ENCODE measurements around the gene SMAD4.
"Not testable (repeated sequence)": the region's sequence is repeated elsewhere in the genome, so short reads cannot be mapped to it uniquely, and the experiment has no call there.

SMAD4 gene

GRCh38 chr18:51069885-51070284, 39.9 kb downstream of the SMAD4 start:
- CTCF ChIA-PET = no interaction called here
- no peak for DNase-seq
- Mint-ChIP-seq H3K4me1 (peaks cover 15% of the 10 kb centered on the region), H3K9me3 (no peaks in the 10 kb centered on the region), H3K4me3 (no peak overlapping the region), H3K27me3 (no peaks in the 10 kb centered on the region), H3K27ac (no peak overlapping the region), H3K36me3 (peaks cover 60% of the 10 kb centered on the region)

- Mint-ChIP-seq H3K4me1 (peaks cover 15% of the 10 kb centered on the region), H3K36me3 (peaks cover 58% of the 10 kb centered on the region), H3K27me3 (no peaks in the 10 kb centered on the region), H3K27ac (no peak overlapping the region), H3K4me3 (no peak overlapping the region), H3K9me3 (no peaks in the 10 kb centered on the region)
- CTCF ChIA-PET = no interaction called here
- no peak for DNase-seq
These were observed 40.5 kb downstream of the SMAD4 start for GRCh38 chr18:51070545-51070944.

GRCh38 chr18:51072586-51073313, 42.7 kb downstream of the SMAD4 start:
- no peaks in the 10 kb centered on the region for H3K9me3 Mint-ChIP-seq
- DNase-seq = no peak
- CTCF ChIA-PET = no interaction called here
- H3K27ac Mint-ChIP-seq = no peak overlapping the region
- no peaks in the 10 kb centered on the region for H3K27me3 Mint-ChIP-seq
- no peak overlapping the region for H3K4me3 Mint-ChIP-seq
- H3K4me1 Mint-ChIP-seq = peaks cover 15% of the 10 kb centered on the region
- H3K36me3 Mint-ChIP-seq = peaks cover 74% of the 10 kb centered on the region

- DNase-seq = no peak
- Mint-ChIP-seq H3K36me3 (peaks cover 78% of the 10 kb centered on the region), H3K27ac (no peak overlapping the region), H3K27me3 (no peaks in the 10 kb centered on the region), H3K4me1 (peaks cover 15% of the 10 kb centered on the region), H3K9me3 (no peaks in the 10 kb centered on the region), H3K4me3 (no peak overlapping the region)
- CTCF ChIA-PET = no interaction called here
These were observed 44.6 kb downstream of the SMAD4 start for GRCh38 chr18:51074605-51075004.

- Mint-ChIP-seq H3K9me3 (no peaks in the 10 kb centered on the region), H3K4me3 (no peak overlapping the region), H3K27ac (no peak overlapping the region), H3K27me3 (no peaks in the 10 kb centered on the region), H3K36me3 (peaks cover 79% of the 10 kb centered on the region), H3K4me1 (peaks cover 17% of the 10 kb centered on the region)
- no peak for DNase-seq
- CTCF ChIA-PET = no interaction called here
These were observed 46.5 kb downstream of the SMAD4 start for GRCh38 chr18:51076503-51076902.

- CTCF ChIA-PET = no interaction called here
- H3K27ac Mint-ChIP-seq = no peak overlapping the region
These were observed 47.2 kb downstream of the SMAD4 start for GRCh38 chr18:51077217-51077616.

GRCh38 chr18:51078026-51078425, 48.0 kb downstream of the SMAD4 start:
- Mint-ChIP-seq H3K4me1 (peaks cover 19% of the 10 kb centered on the region), H3K36me3 (peaks cover 78% of the 10 kb centered on the region), H3K4me3 (no peak overlapping the region), H3K9me3 (no peaks in the 10 kb centered on the region), H3K27me3 (no peaks in the 10 kb centered on the region), H3K27ac (no peak overlapping the region)
- DNase-seq = no peak
- CTCF ChIA-PET = no interaction called here

More at GRCh38 chr18:51077217-51077616, 47.2 kb downstream of the SMAD4 start:
- no peak for DNase-seq
- Mint-ChIP-seq H3K4me1 (peaks cover 19% of the 10 kb centered on the region), H3K4me3 (no peak overlapping the region), H3K9me3 (no peaks in the 10 kb centered on the region), H3K36me3 (peaks cover 79% of the 10 kb centered on the region), H3K27me3 (no peaks in the 10 kb centered on the region)

GRCh38 chr18:51082571-51083267, 52.7 kb downstream of the SMAD4 start:
- Mint-ChIP-seq H3K9me3 (peaks cover 7% of the 10 kb centered on the region), H3K4me1 (peaks cover 8% of the 10 kb centered on the region), H3K36me3 (peaks cover 85% of the 10 kb centered on the region), H3K4me3 (no peak overlapping the region), H3K27ac (no peak overlapping the region), H3K27me3 (no peaks in the 10 kb centered on the region)
- CTCF ChIA-PET = interaction anchor here (0.6 kb wide), 1 partner anchor 8 kb away, joined by 3 read pairs; no protein-coding TSS in a partner anchor
- DNase-seq = no peak

GRCh38 chr18:51083398-51083797, 53.4 kb downstream of the SMAD4 start:
- Mint-ChIP-seq H3K4me3 (no peak overlapping the region), H3K27ac (no peak overlapping the region), H3K9me3 (peaks cover 11% of the 10 kb centered on the region), H3K36me3 (peaks cover 84% of the 10 kb centered on the region), H3K27me3 (no peaks in the 10 kb centered on the region), H3K4me1 (peaks cover 8% of the 10 kb centered on the region)
- CTCF ChIA-PET = no interaction called here
- DNase-seq = no peak

GRCh38 chr18:51088410-51088809, 58.4 kb downstream of the SMAD4 start:
- CTCF ChIA-PET = no interaction called here
- H3K27me3 Mint-ChIP-seq = no peaks in the 10 kb centered on the region

GRCh38 chr18:51089691-51090090, 59.7 kb downstream of the SMAD4 start:
- CTCF ChIA-PET = no interaction called here
- Mint-ChIP-seq H3K27me3 (no peaks in the 10 kb centered on the region), H3K4me1 (no peaks in the 10 kb centered on the region), H3K9me3 (peaks cover 15% of the 10 kb centered on the region), H3K4me3 (no peak overlapping the region), H3K36me3 (peaks cover 33% of the 10 kb centered on the region), H3K27ac (no peak overlapping the region)
- DNase-seq = no peak

More at GRCh38 chr18:51088410-51088809, 58.4 kb downstream of the SMAD4 start:
- no peak for DNase-seq
- no peaks in the 10 kb centered on the region for H3K4me1 Mint-ChIP-seq
- H3K36me3 Mint-ChIP-seq = peaks cover 43% of the 10 kb centered on the region
- H3K27ac Mint-ChIP-seq = no peak overlapping the region
- H3K4me3 Mint-ChIP-seq = no peak overlapping the region
- peaks cover 13% of the 10 kb centered on the region for H3K9me3 Mint-ChIP-seq

- CTCF ChIA-PET = no interaction called here
- Mint-ChIP-seq H3K9me3 (peaks cover 14% of the 10 kb centered on the region), H3K27me3 (no peaks in the 10 kb centered on the region), H3K36me3 (peaks cover 20% of the 10 kb centered on the region), H3K4me1 (no peaks in the 10 kb centered on the region), H3K27ac (no peak overlapping the region), H3K4me3 (no peak overlapping the region)
- no peak for DNase-seq
These were observed 61.3 kb downstream of the SMAD4 start for GRCh38 chr18:51091270-51091669.

GRCh38 chr18:51092117-51092516, 62.1 kb downstream of the SMAD4 start:
- Mint-ChIP-seq H3K36me3 (peaks cover 12% of the 10 kb centered on the region), H3K9me3 (peaks cover 11% of the 10 kb centered on the region), H3K4me3 (no peak overlapping the region), H3K27me3 (no peaks in the 10 kb centered on the region), H3K27ac (no peak overlapping the region), H3K4me1 (no peaks in the 10 kb centered on the region)
- DNase-seq = no peak
- CTCF ChIA-PET = no interaction called here

- H3K36me3 Mint-ChIP-seq, CTCF ChIA-PET, H3K27me3 Mint-ChIP-seq, H3K27ac Mint-ChIP-seq, H3K4me3 Mint-ChIP-seq, DNase-seq, H3K9me3 Mint-ChIP-seq, H3K4me1 Mint-ChIP-seq: not testable (repeated sequence)
These were observed 63.0 kb downstream of the SMAD4 start for GRCh38 chr18:51092967-51093366.

Measured in activated naive CD4-positive, alpha-beta T cell treated with anti-CD3 and anti-CD28 coated beads, Interleukin-2, amount 10 ng/mL, durations not matched to agents 7 days and 5 days (primary cell).